Upper lobe of left lung (tissue), 6 donors: ENCODE measurements around the gene BBLN. TPM values are rescaled to one million over a fixed set of nuclear protein-coding genes. Genes with fewer than 3 reads are reported as not detected.
A peak's percentile ranks its signal among the peaks of the same experiment; 100 is the strongest.

Experiments used
- ATAC-seq, 2 donors: fragments of 200-7000 bp; cut with Tn5 transposase; one replicate each; pipeline ENCODE4 v1.9.1; 2022; ENCODE audit warnings: mild to moderate bottlenecking in 2 of 2, moderate library complexity in 2 of 2; ENCODE audit not compliant: low FRiP score in 2 of 2
- DNase-seq, 2 donors: peaks; one replicate each; pipeline ENCODE4 v3.0.0-alpha.2; 2019 to 2020
- H3K27ac ChIP-seq, 4 donors: fragments of 200-600 bp; sonication (generic); one replicate each; pipeline ENCODE4 v1.5.1; 2016 to 2019
- H3K27me3 ChIP-seq, 4 donors: fragments of 200-600 bp; sonication (generic); one replicate each; pipeline ENCODE4 v1.5.1; 2017 to 2019
- H3K36me3 ChIP-seq, 4 donors: fragments of 200-600 bp; sonication (generic); one replicate each; pipeline ENCODE4 v1.5.1; 2016 to 2019
- H3K4me1 ChIP-seq, 4 donors: fragments of 200-600 bp; sonication (generic); one replicate each; pipeline ENCODE4 v1.5.1; 2018 to 2019
- H3K4me3 ChIP-seq, 4 donors: fragments of 200-600 bp; sonication (generic); one replicate each; pipeline ENCODE4 v1.5.1; 2017 to 2019; ENCODE audit warnings: mild to moderate bottlenecking in 2 of 4, moderate library complexity in 1 of 4
- H3K9me3 ChIP-seq, 4 donors: fragments of 200-600 bp; sonication (generic); one replicate each; pipeline ENCODE4 v1.5.1; 2018 to 2019
- CTCF ChIP-seq, 6 experiments: fragments of 450-650 bp in 4 of 6; fragments of 200-600 bp in 2 of 6; sonication (generic) in 2 of 6; IDR thresholded peaks; one replicate each; pipeline ENCODE4 v1.5.1; 2016 to 2019; ENCODE audit warnings: antibody characterized with exemption in 6 of 6
- EP300 ChIP-seq, 4 donors: sonication (generic); formaldehyde crosslinking; IDR thresholded peaks; one replicate each; pipeline ENCODE4 v1.5.1; 2017; ENCODE audit warnings: antibody characterized with exemption in 4 of 4, control low read depth in 2 of 4
- POLR2A ChIP-seq, 4 donors: fragments of 450-650 bp; IDR thresholded peaks; one replicate each; pipeline ENCODE4 v1.5.1; 2016 to 2017; ENCODE audit warnings: antibody characterized with exemption in 4 of 4, mild to moderate bottlenecking in 2 of 4
- POLR2AphosphoS5 ChIP-seq, 2 donors: sonication (generic); formaldehyde crosslinking; IDR thresholded peaks; one replicate each; pipeline ENCODE4 v1.5.1; 2017; ENCODE audit warnings: antibody characterized with exemption in 2 of 2
- WGBS, 2 donors: methylation state at CpG; one replicate each; pipeline ENCODE4 v1.1.5; 2017 to 2018; 5-methylcytosine and 5-hydroxymethylcytosine counted together
- total RNA-seq, 6 donors: library from RNA; depleted of rRNA in 4 of 6; stranded (reverse); fragments of >200 nt in 4 of 6; gene quantifications; one replicate each; pipeline versions ENCODE4 v1.1.0 to v1.2.1, GENCODE V29; 2016 to 2021
- donor health status: DM: no; HTN: no; CAD: no; lungs with moderate emphysema.
- donor health status: DM: no; HTN: yes; CAD: no; lungs with severe emphysema.

BBLN gene
- total RNA-seq, 6 donors from 2014 or later, result 62.4 to 204 (median 102) TPM

GRCh38 chr9:128115187-128116103, 44.6 kb upstream of the BBLN start:
- peak in 1 of 2 donors; percentile 66 for DNase-seq
- H3K9me3 ChIP-seq, result no peaks in the 10 kb centered on the region

GRCh38 chr9:128116104-128117083, 43.7 kb upstream of the BBLN start:
- H3K27me3 ChIP-seq, result no peaks in the 10 kb centered on the region
- no peaks in the 10 kb centered on the region for H3K9me3 ChIP-seq
- ATAC-seq (no peak), DNase-seq (no peak)
- H3K4me3 ChIP-seq, result no peak overlapping the region
- H3K36me3 ChIP-seq, result peaks cover 0 to 16% (median 7%) of the 10 kb centered on the region in 4 donors
- peaks cover 3 to 9% (median 7%) of the 10 kb centered on the region in 4 donors for H3K4me1 ChIP-seq
- 89% methylated on average over 16 of the region's 16 CpGs for WGBS, 2 donors
- H3K27ac ChIP-seq, result no peak overlapping the region
- TF ChIP-seq EP300 (IDR thresholded peaks at IDR 0.05) (no peak), POLR2A (IDR thresholded peaks at IDR 0.05) (no peak), CTCF (IDR thresholded peaks at IDR 0.05) (no peak), POLR2AphosphoS5 (IDR thresholded peaks at IDR 0.05) (no peak)

More at GRCh38 chr9:128115187-128116103, 44.6 kb upstream of the BBLN start:
- peaks cover 0 to 7% (median 3%) of the 10 kb centered on the region in 4 donors for H3K36me3 ChIP-seq
- no peak overlapping the region for H3K4me3 ChIP-seq
- TF ChIP-seq EP300 (IDR thresholded peaks at IDR 0.05) (no peak), POLR2AphosphoS5 (IDR thresholded peaks at IDR 0.05) (peak; percentile 38 to 53)
- H3K27ac ChIP-seq, result no peak overlapping the region
- H3K4me1 ChIP-seq, result peaks cover 3 to 9% (median 7%) of the 10 kb centered on the region in 4 donors
- H3K27me3 ChIP-seq, result no peaks in the 10 kb centered on the region
- WGBS, 2 donors, result 75 to 84% methylated on average over 14 to 19 of the region's 26 CpGs
- peak in 1 of 2 donors; percentile 6 for ATAC-seq

GRCh38 chr9:128117613-128118471, 42.2 kb upstream of the BBLN start:
- ATAC-seq, result peak; percentile 91 to 93
- DNase-seq, result peak; percentile 95 to 97
- 12 to 15% methylated on average over 23 to 27 of the region's 27 CpGs for WGBS, 2 donors
- peak; percentile 99 to 100 (median 100) for TF ChIP-seq CTCF (IDR thresholded peaks at IDR 0.05)
- no peak for TF ChIP-seq POLR2A (IDR thresholded peaks at IDR 0.05)
- Histone ChIP-seq H3K36me3 (peaks cover 4 to 31% (median 20%) of the 10 kb centered on the region in 4 donors), H3K27ac (peak overlapping the region in 1 of 4 donors; percentile 13), H3K9me3 (no peaks in the 10 kb centered on the region), H3K27me3 (no peaks in the 10 kb centered on the region), H3K4me1 (peaks cover 3 to 9% (median 7%) of the 10 kb centered on the region in 4 donors), H3K4me3 (no peak overlapping the region)

GRCh38 chr9:128118472-128118857, 41.6 kb upstream of the BBLN start:
- H3K27ac ChIP-seq, result no peak overlapping the region
- ATAC-seq (no peak), DNase-seq (no peak)
- H3K36me3 ChIP-seq, result peaks cover 4 to 37% (median 25%) of the 10 kb centered on the region in 4 donors
- peaks cover 3 to 9% (median 7%) of the 10 kb centered on the region in 4 donors for H3K4me1 ChIP-seq
- H3K4me3 ChIP-seq, result no peak overlapping the region
- no peaks in the 10 kb centered on the region for H3K9me3 ChIP-seq
- no peaks in the 10 kb centered on the region for H3K27me3 ChIP-seq
- WGBS, 2 donors, result 39 to 72% methylated on average over 3 of the region's 3 CpGs
- no peak for TF ChIP-seq POLR2A (IDR thresholded peaks at IDR 0.05)
- TF ChIP-seq EP300 (IDR thresholded peaks at IDR 0.05), result no peak
- no peak for TF ChIP-seq CTCF (IDR thresholded peaks at IDR 0.05)
- TF ChIP-seq POLR2AphosphoS5 (IDR thresholded peaks at IDR 0.05), result no peak
